KMS-11 (cell line): ENCODE measurements around the gene PRUNE2.

ENCODE experiments used
- H2AFZ ChIP-seq: fragments of 200-600 bp; sonication (generic); 2 replicates; pipeline ENCODE4 v1.6.1; 2016; ENCODE audit warnings: antibody characterized with exemption, mixed run types, low read depth
- H3K27ac ChIP-seq: fragments of 200-600 bp; sonication (generic); 2 replicates; pipeline ENCODE4 v1.6.1; 2016; ENCODE audit warnings: mild to moderate bottlenecking, mixed run types
- H3K27me3 ChIP-seq: fragments of 200-600 bp; sonication (generic); 2 replicates; pipeline ENCODE4 v1.6.1; 2017; ENCODE audit warnings: mild to moderate bottlenecking, low read depth, mixed run types, moderate library complexity; ENCODE audit not compliant: insufficient read depth
- H3K36me3 ChIP-seq: fragments of 200-600 bp; sonication (generic); 2 replicates; pipeline ENCODE4 v1.6.1; 2017; ENCODE audit warnings: mild to moderate bottlenecking, mixed run types; ENCODE audit not compliant: insufficient read depth
- H3K4me1 ChIP-seq: fragments of 200-600 bp; sonication (generic); 2 replicates; pipeline ENCODE4 v1.6.1; 2016; ENCODE audit warnings: mild to moderate bottlenecking, low read depth, mixed run types; ENCODE audit not compliant: poor library complexity, severe bottlenecking
- H3K4me2 ChIP-seq: fragments of 200-600 bp; sonication (generic); 2 replicates; pipeline ENCODE4 v1.7.0; 2016; ENCODE audit warnings: mild to moderate bottlenecking, mixed run types
- H3K4me3 ChIP-seq: fragments of 200-600 bp; sonication (generic); IDR thresholded peaks from 2 replicates; pipeline ENCODE4 v1.6.1; 2017; ENCODE audit warnings: low read depth, low read length, mixed read lengths; ENCODE audit not compliant: insufficient read depth
- H3K79me2 ChIP-seq: fragments of 200-600 bp; sonication (generic); 2 replicates; pipeline ENCODE4 v1.6.1; 2016; ENCODE audit warnings: low read depth, mixed run types; ENCODE audit not compliant: insufficient read depth
- H3K9ac ChIP-seq: fragments of 200-600 bp; sonication (generic); 2 replicates; pipeline ENCODE4 v1.6.1; 2016; ENCODE audit warnings: mild to moderate bottlenecking, mixed run types
- H4K20me1 ChIP-seq: fragments of 200-600 bp; sonication (generic); 2 replicates; pipeline ENCODE4 v1.6.1; 2016; ENCODE audit warnings: mild to moderate bottlenecking, mixed run types; ENCODE audit not compliant: insufficient read depth
- CTCF ChIP-seq: fragments of 200-600 bp; sonication (generic); conservative IDR thresholded peaks from 2 replicates; pipeline ENCODE4 v1.6.1; 2017; ENCODE audit warnings: low read depth, mild to moderate bottlenecking, antibody characterized with exemption, low read length, moderate library complexity, mixed read lengths

Gene PRUNE2

GRCh38 chr9:76883341-76883855, 22.5 kb downstream of the PRUNE2 start:
- H3K27ac ChIP-seq, result no peak overlapping the region
- TF ChIP-seq CTCF, result no peak
- H2AFZ ChIP-seq, result no peak overlapping the region
- no peak overlapping the region for H3K9ac ChIP-seq
- H3K4me3 ChIP-seq, result no peak overlapping the region
- no peaks in the 10 kb centered on the region for H3K36me3 ChIP-seq
- H3K4me1 ChIP-seq, result no peaks in the 10 kb centered on the region
- H3K27me3 ChIP-seq, result no peaks in the 10 kb centered on the region
- H4K20me1 ChIP-seq, result no peaks in the 10 kb centered on the region
- H3K4me2 ChIP-seq, result no peak overlapping the region
- no peaks in the 10 kb centered on the region for H3K79me2 ChIP-seq

- TF ChIP-seq CTCF, result no peak
- Histone ChIP-seq H3K4me2 (no peak overlapping the region), H3K27me3 (no peaks in the 10 kb centered on the region), H3K36me3 (no peaks in the 10 kb centered on the region), H3K4me3 (no peak overlapping the region), H3K9ac (no peak overlapping the region), H3K4me1 (no peaks in the 10 kb centered on the region), H3K27ac (no peak overlapping the region), H2AFZ (no peak overlapping the region), H3K79me2 (no peaks in the 10 kb centered on the region), H4K20me1 (no peaks in the 10 kb centered on the region)
These were observed 23.2 kb downstream of the PRUNE2 start for GRCh38 chr9:76882686-76883085.

GRCh38 chr9:76880210-76880609, 25.7 kb downstream of the PRUNE2 start:
- TF ChIP-seq CTCF, result no peak
- H3K9ac ChIP-seq, result no peak overlapping the region
- H2AFZ ChIP-seq, result no peak overlapping the region
- H3K27ac ChIP-seq, result no peak overlapping the region
- no peaks in the 10 kb centered on the region for H4K20me1 ChIP-seq
- H3K4me2 ChIP-seq, result no peak overlapping the region
- no peaks in the 10 kb centered on the region for H3K79me2 ChIP-seq
- H3K4me3 ChIP-seq, result no peak overlapping the region
- H3K27me3 ChIP-seq, result no peaks in the 10 kb centered on the region
- no peaks in the 10 kb centered on the region for H3K4me1 ChIP-seq
- H3K36me3 ChIP-seq, result no peaks in the 10 kb centered on the region

GRCh38 chr9:76878933-76879332, 27.0 kb downstream of the PRUNE2 start:
- Histone ChIP-seq H2AFZ (no peak overlapping the region), H3K4me3 (no peak overlapping the region), H3K4me2 (no peak overlapping the region), H3K36me3 (no peaks in the 10 kb centered on the region), H3K9ac (no peak overlapping the region), H3K4me1 (no peaks in the 10 kb centered on the region), H3K79me2 (no peaks in the 10 kb centered on the region), H3K27ac (no peak overlapping the region), H3K27me3 (no peaks in the 10 kb centered on the region), H4K20me1 (no peaks in the 10 kb centered on the region)
- TF ChIP-seq CTCF, result no peak

- H3K27ac ChIP-seq, result no peak overlapping the region
- H3K4me3 ChIP-seq, result no peak overlapping the region
- no peaks in the 10 kb centered on the region for H3K79me2 ChIP-seq
- no peaks in the 10 kb centered on the region for H3K4me1 ChIP-seq
- H3K36me3 ChIP-seq, result no peaks in the 10 kb centered on the region
- H4K20me1 ChIP-seq, result no peaks in the 10 kb centered on the region
- no peak for TF ChIP-seq CTCF
- no peak overlapping the region for H3K9ac ChIP-seq
- no peaks in the 10 kb centered on the region for H3K27me3 ChIP-seq
- no peak overlapping the region for H2AFZ ChIP-seq
- no peak overlapping the region for H3K4me2 ChIP-seq
These were observed 28.0 kb downstream of the PRUNE2 start for GRCh38 chr9:76877961-76878360.
